IPS DF 4.7 (cell line): ENCODE results near the gene CRTAC1.

ENCODE experiments used
- DNase-seq: peaks from one replicate; pipeline ENCODE4 v3.0.0-alpha.2; 2013; ENCODE audit warnings: low spot score; ENCODE audit errors: extremely low read depth

Gene CRTAC1

DNA sequence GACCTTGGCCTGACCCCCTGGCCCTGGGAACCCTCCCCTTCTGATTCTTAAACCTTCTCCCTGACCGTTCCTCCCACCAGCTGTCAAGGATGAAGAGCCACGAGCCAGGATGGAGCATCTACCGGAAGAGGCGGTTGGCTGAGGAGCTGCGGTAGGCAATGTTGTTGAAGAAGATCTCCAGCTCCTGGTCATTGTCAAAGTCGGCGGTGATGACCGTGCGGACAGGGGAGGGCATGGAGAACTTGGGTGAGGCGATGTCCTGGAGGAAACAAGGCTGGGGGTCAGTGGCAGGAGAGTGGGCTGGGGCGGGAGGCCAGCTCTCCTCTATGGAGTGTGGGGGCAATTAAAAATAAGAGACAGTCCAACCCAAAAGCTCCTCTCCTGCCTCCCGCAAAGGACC lies 129.0 kb downstream of the CRTAC1 start:
- DNase-seq: no peak

- no peak for DNase-seq
These were observed 132.0 kb downstream of the CRTAC1 start for GRCh38 chr10:97898429-97898828.

DNA sequence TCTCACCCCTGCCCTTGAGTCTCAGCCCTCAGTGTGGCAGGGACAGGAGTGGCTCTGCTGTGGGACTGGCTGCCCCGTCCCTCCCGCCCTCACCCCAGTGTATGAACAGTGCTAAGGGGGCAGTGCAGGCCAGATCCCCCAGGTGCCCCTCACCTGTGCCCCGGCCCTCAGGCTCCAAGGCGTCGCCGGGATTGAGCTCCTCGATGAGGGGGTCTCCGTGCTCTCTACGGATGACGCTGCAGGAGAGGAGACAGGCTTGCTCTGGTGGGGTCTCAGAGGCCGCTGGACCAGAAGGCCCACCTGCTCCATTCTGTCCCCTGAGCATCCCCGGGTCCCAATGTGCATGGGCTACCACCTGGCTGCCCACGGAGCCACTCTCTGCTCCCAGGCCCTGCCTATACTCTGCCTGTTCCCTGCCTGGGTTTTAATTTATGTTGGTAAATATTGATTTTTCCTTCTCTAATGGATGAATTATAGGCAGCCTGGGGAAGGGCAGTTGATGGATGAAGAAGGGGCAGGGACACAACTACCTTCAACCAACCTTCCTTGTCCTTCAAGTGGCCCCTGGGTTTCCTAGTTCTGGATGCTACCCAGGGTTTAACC lies 133.6 kb downstream of the CRTAC1 start:
- DNase-seq: no peak

DNA sequence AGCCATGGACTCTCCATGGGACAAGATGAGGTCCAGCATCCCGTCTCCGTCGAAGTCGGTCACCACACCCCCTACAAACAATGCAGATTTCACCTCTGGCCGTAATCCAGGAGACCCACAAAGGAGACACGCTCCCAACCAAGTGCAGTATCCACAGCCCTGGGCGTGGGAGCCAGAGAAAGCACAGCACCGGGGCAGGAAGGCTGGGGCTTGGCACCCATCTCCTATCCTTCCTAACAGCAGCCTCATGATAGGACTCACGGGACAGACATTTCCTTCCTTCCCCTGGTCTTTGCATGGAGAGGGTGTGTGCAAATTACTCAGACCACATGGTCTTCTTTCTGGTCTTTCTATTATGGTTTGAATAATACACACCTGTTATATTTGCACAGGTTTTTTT lies 134.5 kb downstream of the CRTAC1 start:
- no peak for DNase-seq

GRCh38 chr10:97895084-97895483 lies 135.3 kb downstream of the CRTAC1 start:
- DNase-seq: no peak

DNA sequence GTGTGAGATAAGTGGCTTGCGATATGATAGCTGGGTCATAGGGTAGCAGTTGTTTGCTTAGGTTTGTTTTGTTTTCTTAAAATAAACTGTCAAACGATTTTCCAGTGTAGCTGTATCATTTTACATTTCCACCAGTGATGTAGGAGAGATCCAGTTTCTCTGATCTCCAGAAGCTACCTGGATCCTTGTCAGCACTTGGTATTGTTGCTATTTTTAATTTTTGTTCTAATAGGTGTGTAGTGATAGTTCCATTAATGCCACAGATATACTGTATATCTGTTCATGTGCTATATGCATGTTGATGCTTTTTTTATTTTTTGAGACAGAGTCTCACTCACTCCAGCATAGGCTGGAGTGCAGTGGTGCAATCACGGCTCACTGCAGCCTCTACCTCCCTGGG lies 136.3 kb downstream of the CRTAC1 start:
- no peak for DNase-seq

GRCh38 chr10:97892939-97893338 lies 137.5 kb downstream of the CRTAC1 start:
- DNase-seq: no peak

DNA sequence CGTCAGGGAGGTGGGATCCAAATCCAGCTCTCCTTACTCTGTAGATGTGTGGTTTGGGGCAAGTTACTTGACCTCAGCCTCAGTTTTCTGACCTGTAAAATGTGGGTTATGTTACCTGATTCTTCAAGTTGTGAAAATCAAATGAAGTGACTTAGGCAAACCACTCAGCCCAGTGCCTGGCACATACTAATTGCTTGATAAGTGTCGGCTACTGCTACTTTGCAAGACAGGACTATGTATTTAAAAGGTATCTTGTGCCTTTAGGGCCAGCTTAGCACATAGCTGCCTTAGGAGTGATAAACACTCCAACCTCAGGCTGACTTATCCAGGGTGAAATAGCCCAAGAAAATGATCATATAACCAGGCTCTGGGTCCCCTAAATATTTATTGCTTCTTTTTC lies 137.9 kb downstream of the CRTAC1 start:
- DNase-seq: no peak

DNA sequence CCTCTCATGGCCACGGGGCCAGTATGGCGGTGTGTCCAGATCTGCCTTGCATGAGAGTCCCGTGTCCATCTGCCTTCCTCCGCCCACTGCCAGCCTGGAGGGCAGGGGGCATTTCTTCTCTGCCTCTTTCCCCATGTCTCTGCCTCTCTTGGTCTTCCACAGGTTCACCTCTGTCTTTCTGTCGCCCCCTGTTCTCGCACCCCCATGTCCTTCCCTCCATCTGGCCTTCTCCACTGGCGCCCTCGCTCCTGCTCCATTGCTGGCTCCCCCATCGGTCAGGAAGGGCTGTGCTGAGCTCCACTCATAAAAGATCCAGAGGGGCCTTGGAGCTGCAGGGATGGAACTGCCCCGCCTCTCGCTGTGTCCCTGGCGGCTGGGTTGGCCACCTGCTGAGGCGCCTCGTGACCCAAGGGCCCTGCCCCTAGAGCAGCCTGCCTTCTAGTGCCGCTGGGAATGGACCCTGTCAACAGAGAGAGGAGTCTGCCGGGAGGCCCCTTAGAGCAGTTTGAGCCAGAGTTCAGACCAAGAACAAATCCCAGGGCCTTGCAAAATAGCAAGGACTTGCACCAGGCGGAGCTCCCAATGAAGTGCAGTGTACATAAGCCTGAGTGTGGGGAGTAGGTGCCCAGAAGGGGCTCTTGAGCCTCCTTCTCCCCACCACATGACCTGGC lies 138.8 kb downstream of the CRTAC1 start:
- no peak for DNase-seq

GRCh38 chr10:97889461-97890265 lies 140.8 kb downstream of the CRTAC1 start:
- DNase-seq: no peak

DNA sequence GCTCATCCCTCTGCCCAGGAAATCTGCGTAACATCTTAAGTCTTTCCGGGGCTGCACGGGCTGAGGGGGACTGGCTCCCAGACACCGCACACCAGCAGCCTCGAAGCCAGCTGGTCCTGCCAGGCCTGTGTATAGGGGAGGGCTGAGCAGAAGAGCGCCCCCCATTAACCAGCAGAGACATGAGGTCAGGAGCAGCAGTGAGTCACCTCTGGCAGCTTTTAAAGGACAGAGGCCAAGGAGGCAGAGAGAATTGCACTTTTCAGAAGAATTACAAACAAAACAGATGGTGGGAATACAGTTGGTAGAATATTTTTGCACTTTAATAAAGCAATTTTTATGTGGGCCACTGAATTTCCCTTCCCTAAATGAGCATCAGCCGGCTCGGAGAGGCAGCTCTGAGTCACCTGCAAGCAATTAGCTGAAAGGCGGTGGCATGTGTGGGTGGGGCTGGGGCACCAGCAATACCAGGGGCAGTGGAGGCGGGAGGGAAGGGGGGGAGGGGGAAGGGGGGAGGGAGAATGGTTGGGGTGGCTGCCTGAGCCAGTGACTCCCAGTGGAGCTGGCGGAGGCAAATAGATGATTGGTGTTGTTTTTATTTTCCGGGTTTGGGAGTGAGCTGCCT lies 141.7 kb downstream of the CRTAC1 start:
- DNase-seq: no peak

DNA sequence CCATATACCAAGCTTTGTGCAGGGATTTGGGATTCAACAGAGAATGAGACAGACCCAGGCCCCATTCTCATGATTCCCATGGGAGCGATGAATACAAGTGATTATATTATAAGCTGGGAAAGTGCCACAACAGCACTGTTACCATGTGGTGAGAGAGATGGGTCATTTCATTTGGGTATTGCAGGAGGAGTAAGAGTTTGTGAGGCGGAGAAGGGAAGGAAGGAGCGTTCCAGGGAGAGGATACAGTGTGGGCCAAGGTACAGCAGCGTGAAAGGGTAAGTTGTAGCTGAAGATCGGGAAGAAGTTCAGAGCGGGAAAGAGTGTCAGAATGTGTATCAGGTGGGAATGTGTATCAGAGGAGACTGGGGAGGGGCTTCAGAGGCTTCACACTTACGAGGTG lies 142.3 kb downstream of the CRTAC1 start:
- DNase-seq: no peak

DNA sequence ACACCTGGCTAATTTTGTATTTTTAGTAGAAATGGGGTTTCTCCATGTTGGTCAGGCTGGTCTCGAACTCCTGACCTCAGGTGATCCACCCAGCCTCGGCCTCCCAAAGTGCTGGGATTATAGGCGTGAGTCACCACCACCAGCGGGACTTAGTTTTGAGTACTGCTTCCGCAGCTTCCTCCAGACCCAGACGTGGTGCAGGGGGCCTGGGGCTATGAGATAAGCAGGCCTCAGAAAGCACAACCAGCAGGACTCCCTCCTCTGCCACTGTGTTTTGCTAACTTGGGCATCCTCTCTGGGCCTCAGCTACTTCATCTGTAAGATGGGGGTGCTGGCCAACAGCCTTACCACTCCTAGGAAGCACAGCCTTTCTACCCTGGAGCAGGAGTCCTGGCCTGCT lies 143.0 kb downstream of the CRTAC1 start:
- no peak for DNase-seq

GRCh38 chr10:97886286-97886685 lies 144.1 kb downstream of the CRTAC1 start:
- DNase-seq: no peak

GRCh38 chr10:97883092-97883485 lies 147.3 kb downstream of the CRTAC1 start:
- no peak for DNase-seq

- DNase-seq: no peak
These were observed 148.0 kb downstream of the CRTAC1 start for GRCh38 chr10:97882142-97883091.

DNA sequence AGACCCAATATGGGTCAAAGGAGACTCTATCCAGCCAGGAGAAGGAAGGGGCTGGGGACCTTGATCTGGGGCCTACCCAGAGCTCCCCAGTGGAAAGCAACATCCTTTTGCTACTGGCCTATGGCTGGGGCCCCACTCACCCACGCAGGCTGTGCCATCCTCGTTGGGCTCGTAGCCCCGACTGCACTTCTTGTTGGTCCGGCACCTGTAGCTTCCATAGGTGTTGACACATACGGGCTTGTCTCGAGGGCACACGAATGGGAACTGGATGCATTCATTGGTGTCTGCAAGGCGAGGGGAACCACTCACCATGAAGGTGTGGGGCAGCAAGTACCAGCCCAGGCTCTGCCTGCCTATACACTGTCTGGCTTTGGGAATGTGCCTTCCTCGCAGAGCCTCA lies 150.3 kb downstream of the CRTAC1 start:
- DNase-seq: no peak

- DNase-seq: no peak
These were observed 151.2 kb downstream of the CRTAC1 start for GRCh38 chr10:97879241-97879640.

DNA sequence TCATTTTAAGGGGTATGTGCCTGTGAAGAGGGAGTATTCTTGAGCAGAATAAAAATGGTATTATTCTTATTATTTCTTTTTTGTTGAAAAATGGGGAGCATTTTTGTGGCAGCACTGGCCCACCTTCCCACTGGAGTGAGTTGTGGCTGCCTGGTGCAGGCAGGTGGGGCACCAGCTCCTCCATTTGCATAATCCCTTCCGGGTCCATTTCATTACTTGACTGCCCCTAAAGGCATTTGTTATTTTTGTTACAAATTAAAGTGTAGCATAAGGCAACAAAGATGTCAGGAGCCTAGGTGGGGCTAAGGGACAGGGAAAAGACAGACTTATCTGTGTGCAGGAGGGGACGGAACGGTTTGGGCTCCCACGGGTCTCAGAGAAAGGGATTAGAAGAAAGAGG lies 154.0 kb downstream of the CRTAC1 start:
- DNase-seq: no peak

GRCh38 chr10:97875391-97875790 lies 155.0 kb downstream of the CRTAC1 start:
- DNase-seq: no peak

DNA sequence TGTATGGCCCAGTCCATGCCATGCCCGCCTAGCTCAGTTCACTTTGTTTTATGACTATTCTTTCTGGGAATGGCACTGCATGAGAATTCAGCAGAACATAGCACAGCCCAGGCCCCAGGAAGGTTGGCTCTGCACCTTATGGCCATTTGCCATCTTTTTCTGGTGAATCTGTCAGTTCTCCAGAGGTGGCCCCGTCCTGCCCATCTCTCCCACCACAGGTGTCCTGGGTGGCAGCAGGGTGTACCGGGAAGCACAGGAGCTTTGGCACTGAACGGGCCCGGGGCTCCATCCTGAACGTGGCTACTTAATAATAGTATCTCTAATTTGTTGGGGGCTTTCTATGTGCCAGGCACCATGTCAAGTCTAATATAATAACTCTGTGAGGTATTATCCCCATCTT lies 156.1 kb downstream of the CRTAC1 start:
- no peak for DNase-seq
